Heart right ventricle (tissue), 16 donors: ENCODE results near the gene LENG8. TPM values are rescaled to one million over a fixed set of nuclear protein-coding genes. Genes with fewer than 3 reads are reported as not detected.

Experiments used
- ATAC-seq, 8 donors: fragments of 200-7000 bp; cut with Tn5 transposase; one replicate each; pipeline ENCODE4 v1.9.1; 2020; ENCODE audit warnings: mild to moderate bottlenecking in 8 of 8, moderate library complexity in 8 of 8, moderate number of reproducible peaks in 1 of 8
- DNase-seq, 2 donors: peaks; one replicate each; pipeline ENCODE4 v3.0.0-alpha.2; 2020
- H3K27ac ChIP-seq, 10 donors: fragments of 200-600 bp; sonication (generic) in 2 of 10; one replicate each; pipeline versions ENCODE4 v1.5.0 to v1.8.0; 2020 to 2022; ENCODE audit warnings: mild to moderate bottlenecking in 3 of 10
- H3K27me3 ChIP-seq, 7 donors: fragments of 200-600 bp; one replicate each; pipeline ENCODE4 v1.8.0; 2021 to 2022; ENCODE audit warnings: mild to moderate bottlenecking in 2 of 7
- H3K36me3 ChIP-seq, 9 donors: fragments of 200-600 bp; sonication (generic) in 1 of 9; one replicate each; pipeline versions ENCODE4 v1.5.0 to v1.8.0; 2020 to 2022; ENCODE audit warnings: mild to moderate bottlenecking in 2 of 9
- H3K4me1 ChIP-seq, 9 donors: fragments of 200-600 bp; sonication (generic) in 1 of 9; one replicate each; pipeline versions ENCODE4 v1.5.0 to v1.8.0; 2020 to 2022; ENCODE audit warnings: mild to moderate bottlenecking in 4 of 9
- H3K4me3 ChIP-seq, 10 donors: fragments of 200-600 bp; sonication (generic) in 2 of 10; one replicate each; pipeline versions ENCODE4 v1.5.0 to v1.8.0; 2020 to 2022; ENCODE audit warnings: mild to moderate bottlenecking in 7 of 10, moderate library complexity in 2 of 10
- H3K9me3 ChIP-seq, 11 donors: fragments of 200-600 bp in 10 of 11; sonication (generic) in 2 of 11; one replicate each; pipeline versions ENCODE4 v1.5.0 to v1.8.0; 2013 to 2022; ENCODE audit warnings: mild to moderate bottlenecking in 2 of 11, control low read depth in 1 of 11, moderate library complexity in 1 of 11
- CTCF ChIP-seq, 9 donors: fragments of 200-600 bp; sonication (generic) in 2 of 9; IDR thresholded peaks; one replicate each; pipeline versions ENCODE4 v1.5.0 to v1.8.0; 2021 to 2022; ENCODE audit warnings: antibody characterized with exemption in 9 of 9, mild to moderate bottlenecking in 5 of 9, moderate library complexity in 1 of 9
- WGBS, 2 donors: extraction: QIAGEN DNeasy Blood & Tissue Kit; methylation state at CpG; one replicate each; pipeline ENCODE4 v1.1.7; 2013; ENCODE audit warnings: inconsistent platforms in 1 of 2; 5-methylcytosine and 5-hydroxymethylcytosine counted together
- intact Hi-C, 10 donors: fragments of 100-400 bp; cut with DNase I; formaldehyde crosslinking; loops; one replicate each; pipeline versions ENCODE4 v1.11.1 to v1.14.2; 2022
- polyA plus RNA-seq, 2 donors: library from polyadenylated mRNA; stranded (reverse); fragments of 200-250 nt; gene quantifications; one replicate each; pipeline ENCODE4 v1.2.3, GENCODE V29; 2013
- total RNA-seq, 10 donors: library from RNA; stranded (reverse); fragmentation: NEBNext Ultra II Directional in 3 of 10; extraction: Animal tissue kit (Norgen Biotek cat#: 25700) in 3 of 10; gene quantifications; one replicate each; pipeline versions ENCODE4 v1.2.1 to v1.2.4, GENCODE V29; 2021 to 2023
- donor health status: Arrhythmogenic right ventricular cardiomyopathy.
- donor health status: ischemic (EF 13 %, LVEDD 7.1; RV severe dilation, severe dysfunction).
- donor health status: healthy with polysubstance abuse.
- donor health status: DM: no; HTN: yes; CAD: no.
- donor health status: DM: no; HTN: no; CAD: no.
- donor health status: ischemic (EF 25% LVEDD 6.9; RV normal size, moderate dysfunction).
- donor health status: ischemic (EF 25% LVEDD 5.7; RV mildly dilated, moderate dysfunction).
- donor health status: healthy.
- donor health status: DM: yes; HTN: yes; CAD: no.
- donor health status: Ischemic cardiomyopathy.
- donor health status: ischemic (EF 35%, LVEDD 5.7; RV mildly dilated, moderate dysfunction).
- donor health status: nonischemic (EF 11% LVEDD 7.7; RV severe dilation, severe dysfunction).
- donor health status: DM: yes; HTN: yes; CAD: no.
- donor health status: PGD.
- donor health status: ischemic (EF 29% LVEDD 5.4; RV normal size, mild dysfunction).
- donor health status: nonischemic (EF 23%, LVEDD 6.1; RV moderate dilation, normal function).

The LENG8 gene
- total and polyA plus RNA-seq, 12 donors = 34.3 to 194 (median 56.8) TPM

GRCh38 chr19:54452626-54453025 lies 3.6 kb downstream of the LENG8 start:
- Histone ChIP-seq H3K9me3 (no peaks in the 10 kb centered on the region), H3K4me3 (no peak overlapping the region), H3K27me3 (no peaks in the 10 kb centered on the region), H3K27ac (no peak overlapping the region), H3K4me1 (peaks cover 13 to 41% (median 34%) of the 10 kb centered on the region in 9 donors), H3K36me3 (peaks cover 0 to 72% (median 61%) of the 10 kb centered on the region in 9 donors)
- 90 to 92% methylated on average over 11 of the region's 11 CpGs for WGBS, 2 donors
- TF ChIP-seq CTCF (IDR thresholded peaks at IDR 0.05) = no peak
- ATAC-seq (no peak), DNase-seq (no peak)
- intact Hi-C loops = no loop called here

GRCh38 chr19:54453921-54454780 lies 5.2 kb downstream of the LENG8 start:
- Histone ChIP-seq H3K4me3 (no peak overlapping the region), H3K27me3 (no peaks in the 10 kb centered on the region), H3K27ac (no peak overlapping the region), H3K4me1 (peaks cover 13 to 46% (median 30%) of the 10 kb centered on the region in 9 donors), H3K9me3 (no peaks in the 10 kb centered on the region), H3K36me3 (peaks cover 4 to 87% (median 76%) of the 10 kb centered on the region in 9 donors)
- 91 to 92% methylated on average over 31 of the region's 31 CpGs for WGBS, 2 donors
- no peak for DNase-seq
- intact Hi-C loops = no loop called here
- no peak for ATAC-seq
- no peak for TF ChIP-seq CTCF (IDR thresholded peaks at IDR 0.05)

GRCh38 chr19:54454781-54455675 lies 6.0 kb downstream of the LENG8 start:
- Histone ChIP-seq H3K27me3 (no peaks in the 10 kb centered on the region), H3K4me1 (peaks cover 12 to 50% (median 36%) of the 10 kb centered on the region in 9 donors), H3K36me3 (peaks cover 4 to 96% (median 83%) of the 10 kb centered on the region in 9 donors), H3K9me3 (no peaks in the 10 kb centered on the region), H3K4me3 (no peak overlapping the region), H3K27ac (no peak overlapping the region)
- intact Hi-C loops = no loop called here
- DNase-seq (no peak), ATAC-seq (no peak)
- WGBS, 2 donors = 90% methylated on average over 33 of the region's 33 CpGs
- no peak for TF ChIP-seq CTCF (IDR thresholded peaks at IDR 0.05)

- H3K4me3 ChIP-seq = no peak overlapping the region
- H3K9me3 ChIP-seq = no peaks in the 10 kb centered on the region
- peaks cover 4 to 100% (median 92%) of the 10 kb centered on the region in 9 donors for H3K36me3 ChIP-seq
- no peak overlapping the region for H3K27ac ChIP-seq
- no peak for DNase-seq
- TF ChIP-seq CTCF (IDR thresholded peaks at IDR 0.05) = no peak
- peaks cover 4 to 42% (median 34%) of the 10 kb centered on the region in 9 donors for H3K4me1 ChIP-seq
- no peaks in the 10 kb centered on the region for H3K27me3 ChIP-seq
- ATAC-seq = no peak
- intact Hi-C loops = no loop called here
- WGBS, 2 donors = 92 to 94% methylated on average over 40 of the region's 40 CpGs
Measured at GRCh38 chr19:54455786-54456422, 6.9 kb downstream of the LENG8 start.
